GM12872 (cell line): ENCODE data around the gene NFS1.

Source experiments
- TF ChIP-seq, protein P1 (sequence below): IDR thresholded peaks from 3 replicates; pipeline ENCODE4 v1.5.1; 2011; ENCODE audit warnings: low read depth, mild to moderate bottlenecking, low read length, moderate library complexity; ENCODE audit not compliant: insufficient read depth

The NFS1 gene

DNA sequence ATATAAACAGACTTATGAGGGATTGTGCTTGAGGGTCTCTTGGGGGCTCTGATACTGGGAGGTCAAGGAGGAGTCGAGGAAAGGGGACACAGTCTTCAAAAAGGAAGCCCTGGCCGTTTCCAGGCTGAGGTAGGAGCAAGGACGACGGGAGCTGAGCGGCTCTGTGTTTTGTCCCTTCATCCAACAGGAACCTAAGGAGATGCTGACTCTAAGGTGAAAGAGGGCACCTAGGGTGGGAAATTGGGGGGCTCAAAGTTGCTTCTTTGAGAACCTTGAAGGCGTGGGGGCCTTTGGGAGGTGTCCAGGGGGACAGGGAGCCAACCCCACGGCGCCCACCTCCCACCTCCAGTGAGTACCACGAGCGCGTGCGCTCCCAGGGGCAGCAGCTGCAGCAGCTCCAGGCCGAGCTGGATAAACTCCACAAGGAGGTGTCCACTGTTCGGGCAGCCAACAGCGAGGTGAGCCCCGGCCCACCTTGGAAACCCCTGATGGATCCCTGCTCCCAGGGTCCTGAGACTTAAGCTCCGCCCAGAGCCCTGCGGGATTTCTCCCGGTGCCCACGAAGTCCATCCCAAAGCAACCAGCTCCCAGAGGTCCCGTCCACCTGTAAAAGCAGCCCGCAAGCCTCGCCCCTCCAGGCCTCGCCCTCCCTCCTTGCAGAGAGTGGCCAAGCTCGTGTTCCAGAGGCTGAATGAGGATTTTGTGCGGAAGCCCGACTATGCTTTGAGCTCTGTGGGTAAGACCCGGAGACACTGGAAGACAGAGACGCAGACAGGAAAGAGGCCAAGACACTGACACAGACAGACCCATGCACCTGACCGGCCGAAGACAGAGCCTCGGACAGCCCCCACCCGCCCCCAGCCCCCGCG is 80.7 kb downstream of the NFS1 start:
- TF ChIP-seq, protein P1, sequence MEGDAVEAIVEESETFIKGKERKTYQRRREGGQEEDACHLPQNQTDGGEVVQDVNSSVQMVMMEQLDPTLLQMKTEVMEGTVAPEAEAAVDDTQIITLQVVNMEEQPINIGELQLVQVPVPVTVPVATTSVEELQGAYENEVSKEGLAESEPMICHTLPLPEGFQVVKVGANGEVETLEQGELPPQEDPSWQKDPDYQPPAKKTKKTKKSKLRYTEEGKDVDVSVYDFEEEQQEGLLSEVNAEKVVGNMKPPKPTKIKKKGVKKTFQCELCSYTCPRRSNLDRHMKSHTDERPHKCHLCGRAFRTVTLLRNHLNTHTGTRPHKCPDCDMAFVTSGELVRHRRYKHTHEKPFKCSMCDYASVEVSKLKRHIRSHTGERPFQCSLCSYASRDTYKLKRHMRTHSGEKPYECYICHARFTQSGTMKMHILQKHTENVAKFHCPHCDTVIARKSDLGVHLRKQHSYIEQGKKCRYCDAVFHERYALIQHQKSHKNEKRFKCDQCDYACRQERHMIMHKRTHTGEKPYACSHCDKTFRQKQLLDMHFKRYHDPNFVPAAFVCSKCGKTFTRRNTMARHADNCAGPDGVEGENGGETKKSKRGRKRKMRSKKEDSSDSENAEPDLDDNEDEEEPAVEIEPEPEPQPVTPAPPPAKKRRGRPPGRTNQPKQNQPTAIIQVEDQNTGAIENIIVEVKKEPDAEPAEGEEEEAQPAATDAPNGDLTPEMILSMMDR: no peak
